ENCODE data around the gene SPIN1.
"Not testable (repeated sequence)": the region's sequence is repeated elsewhere in the genome, so short reads cannot be mapped to it uniquely, and the experiment has no call there.

SPIN1 gene

GRCh38 chr9:88388203-88388885 lies at the start of gene SPIN1:
TSS of gene SPIN1 (plus strand) at chr9:88388444. CDS start at chr9:88426540, 38,096 bp downstream.
- DNase-seq (ENCODE audit: low read depth) = no peak

- no peak for DNase-seq (ENCODE audit: low read depth)
Measured at GRCh38 chr9:88339317-88339716, 48.9 kb upstream of the SPIN1 start.

DNA sequence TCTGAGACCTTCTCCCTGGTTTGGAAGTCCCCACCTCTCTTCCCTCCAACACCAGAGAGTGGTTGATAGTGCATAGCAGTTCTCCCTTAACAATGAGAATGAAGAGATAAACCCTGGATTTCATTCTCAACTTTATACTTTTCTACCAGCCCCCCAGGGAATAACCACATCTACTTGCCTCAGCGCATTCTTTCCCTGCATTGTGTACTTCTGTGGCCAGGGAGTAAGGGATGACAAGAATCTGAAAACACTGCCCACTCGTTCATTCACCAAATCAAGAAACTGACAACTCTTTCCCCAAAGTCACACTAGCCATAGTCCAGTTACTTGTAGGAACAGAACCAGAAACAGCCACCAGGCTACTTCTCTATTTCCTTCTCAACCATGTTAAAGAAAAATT lies 46.0 kb upstream of the SPIN1 start:
- DNase-seq (ENCODE audit: low read depth) = peak; percentile 19

GRCh38 chr9:88344013-88344412 lies 44.2 kb upstream of the SPIN1 start:
- DNase-seq (ENCODE audit: low read depth) = no peak

GRCh38 chr9:88350354-88350753 lies 37.9 kb upstream of the SPIN1 start:
- DNase-seq (ENCODE audit: low read depth) = not testable (repeated sequence)

DNA sequence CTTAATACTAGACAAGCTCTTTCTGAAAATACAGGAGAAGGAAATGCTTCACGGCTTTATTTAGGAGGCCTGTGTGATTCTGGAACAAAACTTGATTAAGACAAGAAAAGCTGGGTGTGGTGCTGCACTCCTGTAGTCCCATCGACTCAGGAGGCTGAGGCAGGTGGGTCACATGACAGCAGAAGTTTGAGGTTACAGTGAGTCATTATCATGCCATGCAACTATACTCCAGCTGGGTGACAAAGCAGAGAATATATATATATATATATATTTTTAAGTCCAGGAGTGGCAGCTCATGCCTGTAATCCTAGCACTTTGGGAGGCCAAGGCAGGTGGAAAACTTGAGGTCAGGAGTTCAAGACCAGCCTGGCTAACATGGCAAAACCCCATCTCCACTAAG lies 33.1 kb upstream of the SPIN1 start:
- no peak for DNase-seq (ENCODE audit: low read depth)

- not testable (repeated sequence) for DNase-seq (ENCODE audit: low read depth)
Measured at GRCh38 chr9:88357250-88357649, 31.0 kb upstream of the SPIN1 start.

DNA sequence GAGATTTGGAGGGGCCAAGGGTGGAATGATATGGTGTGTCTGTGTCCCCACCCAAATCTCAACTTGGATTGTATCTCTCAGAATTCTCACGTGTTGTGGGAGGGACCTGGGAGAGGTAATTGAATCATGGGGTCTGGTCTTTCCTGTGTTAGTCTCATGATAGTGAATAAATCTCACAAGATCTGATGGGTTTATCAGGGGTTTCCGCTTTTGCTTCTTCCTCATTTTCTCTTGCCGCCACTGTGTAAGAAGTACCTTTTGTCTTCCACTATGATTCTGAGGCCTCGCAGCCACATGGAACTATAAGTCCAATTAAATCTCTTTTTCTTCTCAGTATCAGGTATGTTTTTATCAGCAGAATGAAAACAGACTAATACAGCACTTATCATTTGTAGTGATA lies 29.5 kb upstream of the SPIN1 start:
- no peak for DNase-seq (ENCODE audit: low read depth)

DNA sequence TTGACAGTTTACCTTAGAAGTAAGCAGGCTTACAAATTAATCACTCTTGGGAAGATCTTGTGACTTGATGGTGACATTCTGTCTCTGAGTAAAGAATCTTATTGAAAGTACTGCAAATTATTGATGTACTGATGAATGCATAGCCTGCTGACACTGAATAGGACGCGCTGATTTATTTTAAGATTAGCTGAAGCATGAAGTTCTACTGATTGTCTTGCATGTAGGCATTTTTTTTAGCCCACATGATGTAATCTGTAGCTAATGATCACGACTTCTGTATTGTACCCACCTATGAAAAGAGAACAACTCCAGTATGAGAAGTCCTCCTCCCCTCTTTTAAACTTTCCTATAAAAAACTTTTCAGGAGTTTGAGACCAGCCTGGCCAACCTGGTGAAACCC lies 28.3 kb upstream of the SPIN1 start:
- no peak for DNase-seq (ENCODE audit: low read depth)

- no peak for DNase-seq (ENCODE audit: low read depth)
Measured at GRCh38 chr9:88362681-88363080, 25.6 kb upstream of the SPIN1 start.

DNA sequence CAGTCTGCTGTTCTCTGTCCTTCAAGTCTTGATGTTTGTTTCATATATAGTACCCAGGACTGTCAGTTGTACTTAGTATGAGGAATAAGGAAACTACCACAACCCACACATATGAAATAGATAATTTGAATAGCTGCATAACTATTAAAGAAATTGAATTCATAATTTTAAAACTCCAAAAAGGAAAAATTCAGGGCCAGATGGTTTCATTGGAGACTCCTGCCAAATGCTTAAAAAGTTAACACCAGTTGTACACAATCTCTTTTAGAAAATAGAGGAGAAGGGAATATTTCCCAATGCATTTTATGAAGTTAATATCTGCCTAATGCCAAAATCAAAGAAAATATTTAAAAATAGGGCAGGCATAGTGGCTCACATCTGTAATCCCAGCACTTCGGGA lies 24.6 kb upstream of the SPIN1 start:
- no peak for DNase-seq (ENCODE audit: low read depth)

- DNase-seq (ENCODE audit: low read depth) = no peak
Measured at GRCh38 chr9:88364706-88365105, 23.5 kb upstream of the SPIN1 start.

DNA sequence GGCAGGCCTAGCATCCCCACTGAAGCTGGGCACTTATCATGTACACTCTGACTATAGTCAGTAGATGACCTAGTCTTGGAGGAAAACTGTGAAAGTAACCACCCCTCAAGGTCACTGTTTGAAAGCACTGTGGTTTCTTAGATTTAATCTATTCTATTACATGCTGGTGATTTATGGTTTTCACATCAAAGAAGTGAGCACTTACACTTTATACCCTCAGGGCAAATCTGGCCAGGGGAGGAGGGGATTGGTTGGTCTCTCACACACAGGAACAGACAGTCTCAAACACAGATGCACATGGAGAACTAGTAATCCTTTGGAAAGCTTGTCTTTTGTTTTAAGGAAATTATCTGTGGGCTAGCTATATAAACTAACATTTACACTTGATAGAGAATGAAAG lies 17.9 kb upstream of the SPIN1 start:
- DNase-seq (ENCODE audit: low read depth) = no peak

DNA sequence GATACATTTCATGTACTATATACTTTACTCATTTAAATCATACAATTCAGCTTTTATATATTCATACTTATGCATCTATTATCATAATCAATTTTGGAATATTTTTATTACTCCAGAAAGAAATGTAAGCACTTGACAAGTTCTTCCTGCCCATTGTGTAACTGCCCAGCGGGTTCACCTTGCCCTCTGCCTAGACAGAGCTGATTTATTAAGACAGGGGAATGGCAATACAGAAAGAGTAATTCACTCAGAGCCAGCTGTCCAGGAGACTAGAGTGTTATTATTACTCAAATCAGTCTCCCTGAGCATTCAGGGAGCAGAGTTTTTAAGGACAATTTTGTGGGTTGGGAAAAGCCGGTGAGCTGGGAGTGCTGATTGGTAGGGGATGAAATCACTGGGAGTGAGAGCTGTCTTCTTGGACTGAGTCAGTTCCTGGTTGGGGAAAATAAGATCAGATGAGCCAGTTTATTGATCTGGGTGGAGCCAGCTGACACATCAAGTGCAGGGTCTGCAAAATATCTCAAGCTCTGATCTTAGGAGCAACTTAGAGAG lies 16.1 kb upstream of the SPIN1 start:
- no peak for DNase-seq (ENCODE audit: low read depth)

DNA sequence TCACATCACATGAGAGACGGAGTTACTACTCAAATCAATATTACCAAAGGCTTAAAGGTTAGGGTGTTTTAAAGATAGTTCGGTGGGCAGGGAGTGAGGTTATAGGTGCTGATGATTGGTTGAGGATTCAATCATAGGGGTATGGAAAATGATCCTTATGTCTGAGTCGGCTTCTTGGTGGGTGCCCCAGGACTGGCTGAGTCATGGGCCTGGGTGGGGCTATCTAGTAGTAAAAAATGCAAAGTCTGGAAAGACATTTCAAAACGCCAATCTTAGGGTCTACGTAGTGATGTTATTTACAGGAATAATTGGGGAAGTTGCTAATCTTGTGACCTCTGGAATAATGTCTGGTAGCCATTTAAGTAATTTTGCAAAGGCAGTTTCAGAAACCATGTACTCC lies 15.2 kb upstream of the SPIN1 start:
- DNase-seq (ENCODE audit: low read depth) = no peak

GRCh38 chr9:88378317-88378716 lies 9.9 kb upstream of the SPIN1 start:
- no peak for DNase-seq (ENCODE audit: low read depth)

DNA sequence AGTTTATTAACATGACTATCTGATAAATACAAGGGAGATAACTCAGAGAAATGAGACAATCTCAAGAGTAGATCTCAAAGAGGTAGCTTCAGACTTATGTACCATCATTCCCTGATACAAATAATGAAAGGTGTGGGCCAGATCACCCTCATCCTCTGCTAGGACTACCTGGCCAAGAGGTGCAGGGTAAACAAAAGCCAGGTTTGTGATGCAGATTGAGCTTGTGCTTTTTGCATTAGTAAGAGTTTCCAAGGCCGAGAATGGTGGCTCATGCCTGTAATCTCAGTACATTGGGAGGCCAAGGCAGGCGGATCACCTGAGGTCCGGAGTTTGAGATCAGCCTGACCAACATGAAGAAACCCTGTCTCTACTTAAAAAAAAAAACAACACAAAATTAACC lies 8.9 kb upstream of the SPIN1 start:
- DNase-seq (ENCODE audit: low read depth) = no peak

GRCh38 chr9:88380118-88380517 lies 8.1 kb upstream of the SPIN1 start:
- no peak for DNase-seq (ENCODE audit: low read depth)

- DNase-seq (ENCODE audit: low read depth) = not testable (repeated sequence)
Measured at GRCh38 chr9:88381322-88381721, 6.9 kb upstream of the SPIN1 start.

- DNase-seq (ENCODE audit: low read depth) = no peak
Measured at GRCh38 chr9:88383176-88383575, 5.1 kb upstream of the SPIN1 start.

- not testable (repeated sequence) for DNase-seq (ENCODE audit: low read depth)
Measured at GRCh38 chr9:88386137-88386536, 2.1 kb upstream of the SPIN1 start.

- DNase-seq (ENCODE audit: low read depth) = no peak
Measured at GRCh38 chr9:88387036-88387551, 1.1 kb upstream of the SPIN1 start.

GRCh38 chr9:88387552-88388202 lies 567 bp upstream of the SPIN1 start:
- no peak for DNase-seq (ENCODE audit: low read depth)
